GM21526 (cell line): ENCODE data around the gene RNH1.

Experiments
- ATAC-seq: cut with Tn5 transposase; IDR thresholded peaks from one replicate; pipeline ENCODE4 v1.9.1; 2021; ENCODE audit warnings: moderate library complexity; ENCODE audit not compliant: unreplicated experiment, low FRiP score

RNH1 gene

GRCh38 chr11:501001-501682 is 5.9 kb downstream of the RNH1 start:
- no peak for ATAC-seq

GRCh38 chr11:499201-500076 is 7.6 kb downstream of the RNH1 start:
- ATAC-seq: no peak

- ATAC-seq: no peak
Observed at GRCh38 chr11:498297-499181, 8.5 kb downstream of the RNH1 start.

GRCh38 chr11:497565-498296 is 9.3 kb downstream of the RNH1 start:
- no peak for ATAC-seq

GRCh38 chr11:496834-497564 is 10.0 kb downstream of the RNH1 start:
- ATAC-seq: no peak

GRCh38 chr11:495537-495931 is 11.5 kb downstream of the RNH1 start:
- no peak for ATAC-seq

GRCh38 chr11:494761-495536 is 12.1 kb downstream of the RNH1 start:
- no peak for ATAC-seq

GRCh38 chr11:492427-493226 is 14.4 kb downstream of the RNH1 start:
- no peak for ATAC-seq

- ATAC-seq: no peak
Observed at GRCh38 chr11:491358-491757, 15.7 kb downstream of the RNH1 start.

- ATAC-seq: no peak
Observed at GRCh38 chr11:490930-491260, 16.1 kb downstream of the RNH1 start.

- no peak for ATAC-seq
Observed at GRCh38 chr11:490186-490929, 16.7 kb downstream of the RNH1 start.

- ATAC-seq: no peak
Observed at GRCh38 chr11:489610-490185, 17.3 kb downstream of the RNH1 start.

GRCh38 chr11:488992-489391 is 18.1 kb downstream of the RNH1 start:
- no peak for ATAC-seq

- ATAC-seq: no peak
Observed at GRCh38 chr11:488579-488978, 18.5 kb downstream of the RNH1 start.

GRCh38 chr11:488062-488461 is 19.0 kb downstream of the RNH1 start:
- ATAC-seq: no peak

GRCh38 chr11:487571-488021 is 19.4 kb downstream of the RNH1 start:
- ATAC-seq: no peak

- ATAC-seq: no peak
Observed at GRCh38 chr11:486189-486588, 20.9 kb downstream of the RNH1 start.
